HG03196 (cell line): Measurements from ENCODE around the gene ATXN3L.
"Not testable (repeated sequence)": the region's sequence is repeated elsewhere in the genome, so short reads cannot be mapped to it uniquely, and the experiment has no call there.

ENCODE experiments used
- ATAC-seq: cut with Tn5 transposase; IDR thresholded peaks from one replicate; pipeline ENCODE4 v1.9.1; 2021; ENCODE audit not compliant: unreplicated experiment

Gene ATXN3L

GRCh38 chrX:13307041-13307440 lies 12.8 kb downstream of the ATXN3L start:
- ATAC-seq, result no peak

- no peak for ATAC-seq
Measured at GRCh38 chrX:13305108-13305507, 14.7 kb downstream of the ATXN3L start.

- ATAC-seq, result no peak
Measured at GRCh38 chrX:13304052-13304451, 15.8 kb downstream of the ATXN3L start.

- not testable (repeated sequence) for ATAC-seq
Measured at GRCh38 chrX:13303248-13303647, 16.6 kb downstream of the ATXN3L start.

GRCh38 chrX:13298836-13299235 lies 21.0 kb downstream of the ATXN3L start:
- no peak for ATAC-seq

- no peak for ATAC-seq
Measured at GRCh38 chrX:13295841-13296240, 24.0 kb downstream of the ATXN3L start.

- no peak for ATAC-seq
Measured at GRCh38 chrX:13293700-13294099, 26.2 kb downstream of the ATXN3L start.

- ATAC-seq, result no peak
Measured at GRCh38 chrX:13290891-13291614, 28.8 kb downstream of the ATXN3L start.

- ATAC-seq, result no peak
Measured at GRCh38 chrX:13288671-13289070, 31.2 kb downstream of the ATXN3L start.

- ATAC-seq, result no peak
Measured at GRCh38 chrX:13287816-13288215, 32.0 kb downstream of the ATXN3L start.

- ATAC-seq, result no peak
Measured at GRCh38 chrX:13285693-13286092, 34.2 kb downstream of the ATXN3L start.

GRCh38 chrX:13285229-13285628 lies 34.6 kb downstream of the ATXN3L start:
- no peak for ATAC-seq

GRCh38 chrX:13284570-13284969 lies 35.3 kb downstream of the ATXN3L start:
- no peak for ATAC-seq

- ATAC-seq, result no peak
Measured at GRCh38 chrX:13283950-13284546, 35.8 kb downstream of the ATXN3L start.

GRCh38 chrX:13283512-13283911 lies 36.3 kb downstream of the ATXN3L start:
- no peak for ATAC-seq

- ATAC-seq, result no peak
Measured at GRCh38 chrX:13281289-13281688, 38.6 kb downstream of the ATXN3L start.

- no peak for ATAC-seq
Measured at GRCh38 chrX:13279279-13280018, 40.4 kb downstream of the ATXN3L start.

GRCh38 chrX:13277539-13277938 lies 42.3 kb downstream of the ATXN3L start:
- ATAC-seq, result no peak

- no peak for ATAC-seq
Measured at GRCh38 chrX:13276991-13277390, 42.9 kb downstream of the ATXN3L start.

- no peak for ATAC-seq
Measured at GRCh38 chrX:13275031-13275430, 44.8 kb downstream of the ATXN3L start.

- ATAC-seq, result no peak
Measured at GRCh38 chrX:13272426-13272825, 47.4 kb downstream of the ATXN3L start.

GRCh38 chrX:13271511-13271910 lies 48.3 kb downstream of the ATXN3L start:
- ATAC-seq, result no peak
